Ureter (tissue), 1 donor: ENCODE results near the gene INTS2. TPM values are rescaled to one million over a fixed set of nuclear protein-coding genes. Genes with fewer than 3 reads are reported as not detected.
"Not testable (repeated sequence)": the region's sequence is repeated elsewhere in the genome, so short reads cannot be mapped to it uniquely, and the experiment has no call there.

Source experiments
- DNase-seq: peaks from one replicate; pipeline ENCODE4 v3.0.0-alpha.2; 2020; ENCODE audit warnings: low spot score
- total RNA-seq: library from RNA; stranded (reverse); gene quantifications from one replicate; pipeline ENCODE4 v1.2.4, GENCODE V29; 2023
- donor health status: DM: yes; HTN: yes; CAD: no.

The INTS2 gene
- total RNA-seq, 1 donor from 2014 or later: 19.5 TPM

- no peak for DNase-seq
These were observed 102.2 kb downstream of the INTS2 start for GRCh38 chr17:61825448-61826137.

DNA sequence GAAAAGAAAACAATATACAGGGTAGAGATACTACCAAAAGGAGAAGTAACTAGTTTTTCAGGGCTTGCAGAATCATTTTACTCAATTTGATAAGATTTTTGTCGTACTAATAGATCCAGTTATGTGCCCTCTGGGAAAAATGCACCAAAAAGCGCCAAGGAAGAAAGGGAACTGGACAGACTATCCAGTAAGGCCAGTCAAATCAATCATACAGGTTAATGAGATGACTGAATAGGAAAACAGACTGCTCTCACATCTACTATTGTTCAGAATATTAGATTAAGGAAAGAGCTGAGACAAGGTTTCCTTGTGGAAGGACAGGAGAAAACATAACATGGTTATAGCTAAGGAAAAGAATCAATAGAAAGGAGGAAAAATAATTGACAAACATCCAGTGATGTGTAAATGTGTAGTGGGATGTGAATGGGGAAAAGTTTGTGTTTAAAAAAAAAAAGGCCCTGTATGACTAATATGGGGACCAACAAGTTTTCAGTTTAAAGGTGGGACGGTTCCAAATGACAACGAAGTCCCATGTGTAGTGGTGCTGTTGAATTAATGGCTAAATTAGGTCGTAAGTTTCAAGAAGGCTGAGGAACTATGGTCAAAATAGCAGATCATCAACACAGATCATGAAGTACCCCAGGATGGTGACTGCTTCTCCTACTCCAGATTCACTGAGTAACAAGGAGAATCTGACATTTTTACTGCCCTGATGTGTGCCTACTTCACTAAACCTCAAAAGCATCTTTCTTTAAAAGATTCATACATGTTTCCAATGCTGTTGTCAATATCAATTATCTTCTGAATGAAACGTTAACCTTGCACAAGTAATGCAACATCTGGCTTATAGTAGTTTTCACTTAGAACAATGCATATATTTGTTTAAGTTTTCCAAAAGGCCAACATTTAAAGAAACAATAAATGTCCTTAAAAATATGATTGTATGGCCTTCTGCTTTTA lies 105.2 kb downstream of the INTS2 start:
- DNase-seq: no peak

DNA sequence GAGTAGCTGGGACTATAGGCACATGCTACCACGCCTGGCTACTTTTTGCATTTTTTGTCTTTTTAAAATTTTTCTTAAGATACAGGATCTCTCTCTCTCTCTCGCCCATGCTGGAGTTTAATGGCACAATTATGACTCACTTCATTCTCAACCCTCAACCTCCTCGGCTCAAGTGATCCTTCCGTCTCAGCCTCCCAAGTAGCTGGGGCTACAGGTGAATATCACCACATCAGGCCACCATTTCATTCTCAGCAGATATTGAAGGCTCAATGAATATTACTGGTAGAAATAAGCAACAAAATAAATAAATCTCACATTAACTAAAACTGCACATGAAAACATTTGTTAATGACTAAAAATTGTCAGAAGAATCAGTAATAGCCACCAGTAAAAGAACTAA lies 106.1 kb downstream of the INTS2 start:
- DNase-seq: no peak

GRCh38 chr17:61819265-61819664 lies 108.5 kb downstream of the INTS2 start:
- not testable (repeated sequence) for DNase-seq

DNA sequence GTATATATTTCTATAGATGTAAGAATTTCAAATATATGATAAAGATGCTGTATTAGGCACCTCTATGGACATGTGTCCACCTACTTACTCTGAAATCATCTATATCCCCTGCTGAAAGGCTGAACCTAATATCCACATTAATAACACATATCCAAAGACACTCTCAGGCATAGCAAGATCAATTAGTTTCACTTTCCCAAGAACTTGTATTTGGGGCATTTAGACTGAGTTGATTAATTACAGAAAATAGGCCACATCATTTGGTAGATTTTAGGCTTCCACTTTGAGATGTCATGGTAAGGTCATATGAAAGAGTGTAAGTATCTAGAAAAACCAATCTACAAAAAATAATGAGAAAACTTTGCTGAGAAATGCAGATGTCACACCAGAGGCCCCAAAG lies 109.6 kb downstream of the INTS2 start:
- no peak for DNase-seq

DNA sequence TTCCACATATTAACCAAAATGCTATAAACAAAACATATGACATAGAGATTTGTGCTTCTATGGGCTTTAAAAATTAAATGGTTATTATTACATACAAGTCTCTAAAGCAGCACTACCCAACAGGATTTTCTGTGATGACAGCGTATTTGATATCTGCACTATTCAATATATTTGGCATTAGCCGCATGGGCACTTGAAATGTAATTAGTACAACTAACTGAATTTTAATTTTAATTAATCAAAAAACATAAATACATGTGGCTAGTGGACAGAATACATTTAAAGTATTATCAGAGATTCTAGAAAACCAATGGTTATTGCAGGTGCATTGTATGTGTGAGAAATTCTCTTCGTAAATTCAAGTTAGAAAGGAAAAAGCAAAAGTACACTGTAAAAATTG lies 110.3 kb downstream of the INTS2 start:
- DNase-seq: no peak

GRCh38 chr17:61816538-61816937 lies 111.2 kb downstream of the INTS2 start:
- no peak for DNase-seq

DNA sequence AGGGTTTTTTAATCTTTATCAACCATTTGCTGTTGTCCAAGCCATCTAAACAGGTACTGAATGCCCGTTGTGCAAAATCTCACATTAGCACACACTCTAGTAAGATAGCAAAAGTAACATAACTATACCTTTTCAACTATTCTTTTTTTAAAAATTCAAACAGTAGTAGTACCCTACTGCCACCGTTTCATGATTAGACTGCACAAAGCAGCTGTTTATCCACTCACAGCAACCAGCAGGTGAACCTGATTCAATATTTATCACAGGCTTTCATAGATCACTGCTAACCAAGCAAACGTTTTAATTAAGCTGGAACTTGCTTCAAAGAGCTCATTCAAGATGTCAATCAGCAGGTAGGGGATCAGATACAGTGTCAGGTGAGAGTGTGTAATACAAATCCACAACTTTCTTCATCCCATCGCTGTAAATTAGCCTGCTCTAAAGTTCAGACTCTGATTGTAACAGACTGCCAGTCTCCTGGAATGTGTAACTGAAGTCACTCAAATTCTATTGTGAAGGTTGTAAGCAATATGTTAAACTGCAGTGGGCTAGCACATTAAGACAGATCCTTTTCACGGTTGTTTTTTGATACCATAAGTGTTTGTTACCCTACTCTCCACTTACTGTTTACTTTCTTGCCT lies 111.8 kb downstream of the INTS2 start:
- no peak for DNase-seq

Other genes starting within 250 kb of the INTS2 start
- 2.0 TPM for gene BRIP1, start 64.5 kb downstream of the INTS2 start, total RNA-seq
- gene MED13, start 137.3 kb upstream of the INTS2 start, total RNA-seq: 86.2 TPM